Lung (tissue), 12 donors: ENCODE measurements around the gene CDH4. TPM values are rescaled to one million over a fixed set of nuclear protein-coding genes. Genes with fewer than 3 reads are reported as not detected.

Experiments used
- ATAC-seq: fragments of 200-7000 bp; cut with Tn5 transposase; one replicate; pipeline ENCODE4 v1.9.1; 2020; ENCODE audit warnings: moderate number of reproducible peaks; ENCODE audit not compliant: insufficient read depth, low FRiP score
- DNase-seq, 3 donors: peaks; one replicate each; pipeline ENCODE4 v3.0.0-alpha.2; 2013 to 2017
- H3K27ac ChIP-seq, 2 donors: one replicate each; pipeline ENCODE4 v1.5.1; 2013; ENCODE audit warnings: mild to moderate bottlenecking in 2 of 2, moderate library complexity in 2 of 2, control low read depth in 1 of 2, inconsistent platforms in 1 of 2, low read depth in 1 of 2, low read length in 1 of 2
- H3K27me3 ChIP-seq, 3 donors: one replicate each; pipeline ENCODE4 v1.5.1; 2013; ENCODE audit warnings: low read length in 2 of 3; ENCODE audit not compliant: control insufficient read depth in 3 of 3, insufficient read depth in 3 of 3
- H3K36me3 ChIP-seq, 4 donors: one replicate each; pipeline ENCODE4 v1.5.1; 2013; ENCODE audit warnings: low read length in 4 of 4, mild to moderate bottlenecking in 1 of 4, moderate library complexity in 1 of 4; ENCODE audit not compliant: control insufficient read depth in 4 of 4, insufficient read depth in 4 of 4
- H3K4me1 ChIP-seq, 5 donors: one replicate each; pipeline ENCODE4 v1.5.1; 2013; ENCODE audit warnings: low read length in 5 of 5, mild to moderate bottlenecking in 2 of 5, moderate library complexity in 1 of 5; ENCODE audit not compliant: control insufficient read depth in 5 of 5, insufficient read depth in 5 of 5
- H3K4me3 ChIP-seq: one replicate; pipeline ENCODE4 v1.5.1; 2013; ENCODE audit warnings: mild to moderate bottlenecking, control low read depth, moderate library complexity
- H3K9ac ChIP-seq, 2 donors: one replicate each; pipeline ENCODE4 v1.5.1; 2013; ENCODE audit warnings: low read length in 2 of 2, control low read depth in 1 of 2; ENCODE audit not compliant: insufficient read depth in 1 of 2
- H3K9me3 ChIP-seq, 4 donors: one replicate each; pipeline ENCODE4 v1.5.1; 2013; ENCODE audit warnings: low read length in 3 of 4, mild to moderate bottlenecking in 1 of 4, moderate library complexity in 1 of 4; ENCODE audit not compliant: control insufficient read depth in 4 of 4, insufficient read depth in 3 of 4
- CTCF ChIP-seq: IDR thresholded peaks from 2 replicates; pipeline ENCODE4 v1.5.1; 2012; ENCODE audit warnings: mild to moderate bottlenecking; ENCODE audit errors: control extremely low read depth, extremely low read depth
- WGBS, 2 donors: extraction: QIAGEN DNeasy Blood & Tissue Kit; methylation state at CpG; one replicate each; pipeline ENCODE4 v1.1.7; 2013; 5-methylcytosine and 5-hydroxymethylcytosine counted together
- polyA plus RNA-seq, 2 donors: library from polyadenylated mRNA; stranded (reverse); fragments of 200-250 nt; gene quantifications; one replicate each; pipeline ENCODE4 v1.2.1, GENCODE V29; 2013
- total RNA-seq, 2 donors: library from RNA; depleted of rRNA in 1 of 2; stranded (reverse); fragments of >200 nt in 1 of 2; gene quantifications; one replicate each; pipeline ENCODE4 v1.2.1, GENCODE V29; 2014 to 2021
- donor health status: control.
- donor health status: control.
- donor health status: Bipolar disorder and iron deficiency.
- donor health status: healthy.
- donor health status: DM: yes; HTN: yes; CAD: no.

The CDH4 gene
- total and polyA plus RNA-seq, 4 donors, result 0.10 to 2.1 (median 0.34) TPM

- 66 to 82% methylated on average over 3 of the region's 3 CpGs for WGBS, 2 donors
- H3K4me3 ChIP-seq, result no peak overlapping the region
- H3K9ac ChIP-seq, result no peak overlapping the region
- no peak for DNase-seq
- no peak overlapping the region for H3K27ac ChIP-seq
- H3K4me1 ChIP-seq, result no peaks in the 10 kb centered on the region
- H3K36me3 ChIP-seq, result no peaks in the 10 kb centered on the region
- no peak for ATAC-seq
- peaks cover 0 to 14% (median 3%) of the 10 kb centered on the region in 3 donors for H3K27me3 ChIP-seq
- TF ChIP-seq CTCF, result no peak
- peaks cover 0 to 25% (median 5%) of the 10 kb centered on the region in 4 donors for H3K9me3 ChIP-seq
Measured at GRCh38 chr20:61240814-61241213, 11.2 kb upstream of the CDH4 start.

- TF ChIP-seq CTCF, result no peak
- DNase-seq, result no peak
- no peaks in the 10 kb centered on the region for H3K4me1 ChIP-seq
- no peaks in the 10 kb centered on the region for H3K36me3 ChIP-seq
- H3K27ac ChIP-seq, result no peak overlapping the region
- 60 to 76% methylated on average over 8 of the region's 8 CpGs for WGBS, 2 donors
- H3K4me3 ChIP-seq, result no peak overlapping the region
- H3K27me3 ChIP-seq, result peaks cover 0 to 19% (median 3%) of the 10 kb centered on the region in 3 donors
- H3K9me3 ChIP-seq, result peaks cover 0 to 21% (median 5%) of the 10 kb centered on the region in 4 donors
- no peak for ATAC-seq
- no peak overlapping the region for H3K9ac ChIP-seq
Measured at GRCh38 chr20:61244213-61244612, 7.8 kb upstream of the CDH4 start.

GRCh38 chr20:61246269-61246668, 5.8 kb upstream of the CDH4 start:
- Histone ChIP-seq H3K4me3 (no peak overlapping the region), H3K27ac (no peak overlapping the region), H3K4me1 (no peaks in the 10 kb centered on the region), H3K27me3 (peaks cover 0 to 33% (median 4%) of the 10 kb centered on the region in 3 donors), H3K36me3 (no peaks in the 10 kb centered on the region), H3K9me3 (peaks cover 0 to 3% (median under 1%) of the 10 kb centered on the region in 4 donors), H3K9ac (no peak overlapping the region)
- no peak for TF ChIP-seq CTCF
- no peak for DNase-seq
- ATAC-seq, result no peak
- 59 to 78% methylated on average over 7 of the region's 7 CpGs for WGBS, 2 donors

- peaks cover 0 to 10% (median 0%) of the 10 kb centered on the region in 5 donors for H3K4me1 ChIP-seq
- H3K27ac ChIP-seq, result no peak overlapping the region
- no peaks in the 10 kb centered on the region for H3K36me3 ChIP-seq
- ATAC-seq, result no peak
- H3K27me3 ChIP-seq, result peaks cover 9 to 43% (median 18%) of the 10 kb centered on the region in 3 donors
- 92 to 97% methylated on average over 4 of the region's 4 CpGs for WGBS, 2 donors
- H3K9ac ChIP-seq, result no peak overlapping the region
- H3K9me3 ChIP-seq, result peaks cover 0 to 7% (median 0%) of the 10 kb centered on the region in 4 donors
- DNase-seq, result no peak
- H3K4me3 ChIP-seq, result no peak overlapping the region
- no peak for TF ChIP-seq CTCF
Measured at GRCh38 chr20:61249626-61250025, 2.4 kb upstream of the CDH4 start.
